Kidney (tissue), 14 donors: ENCODE measurements around the gene CALHM1. TPM values are rescaled to one million over a fixed set of nuclear protein-coding genes. Genes with fewer than 3 reads are reported as not detected.
"Not testable (repeated sequence)": the region's sequence is repeated elsewhere in the genome, so short reads cannot be mapped to it uniquely, and the experiment has no call there.

Source experiments
- DNase-seq, 5 donors: peaks; one replicate each; pipeline ENCODE4 v3.0.0-alpha.2; 2013 to 2020
- FAIRE-seq: peaks from 2 replicates; lab custom pipeline; 2012; peaks lifted over from hg19 to GRCh38; lab: Jason Lieb, UNC
- H3K27ac ChIP-seq, 2 donors: one replicate each; pipeline ENCODE4 v1.7.0; 2013; ENCODE audit warnings: low read depth in 2 of 2, low read length in 2 of 2, inconsistent platforms in 1 of 2
- H3K27me3 ChIP-seq: one replicate; pipeline ENCODE4 v1.7.1; 2013; ENCODE audit warnings: low read length, inconsistent platforms; ENCODE audit not compliant: control insufficient read depth, insufficient read depth
- H3K36me3 ChIP-seq, 3 donors: one replicate each; pipeline versions ENCODE4 v1.7.0 to v1.7.1; 2013; ENCODE audit warnings: low read length in 3 of 3, control low read depth in 1 of 3, inconsistent platforms in 1 of 3; ENCODE audit not compliant: insufficient read depth in 3 of 3, control insufficient read depth in 2 of 3
- H3K4me1 ChIP-seq, 3 donors: one replicate each; pipeline versions ENCODE4 v1.7.0 to v1.7.1; 2013; ENCODE audit warnings: low read length in 3 of 3, inconsistent platforms in 1 of 3, low read depth in 1 of 3; ENCODE audit not compliant: control insufficient read depth in 2 of 3, insufficient read depth in 2 of 3
- H3K4me3 ChIP-seq, 3 donors: one replicate each; pipeline versions ENCODE4 v1.7.0 to v1.8.1; 2013; ENCODE audit warnings: low read length in 3 of 3, control low read depth in 1 of 3, inconsistent platforms in 1 of 3
- H3K9ac ChIP-seq, 3 donors: one replicate each; pipeline versions ENCODE4 v1.7.0 to v1.7.1; 2013; ENCODE audit warnings: low read length in 3 of 3, control low read depth in 1 of 3, inconsistent platforms in 1 of 3
- H3K9me3 ChIP-seq, 3 donors: one replicate each; pipeline versions ENCODE4 v1.7.0 to v1.7.1; 2013; ENCODE audit warnings: low read length in 3 of 3, control low read depth in 1 of 3, inconsistent platforms in 1 of 3; ENCODE audit not compliant: control insufficient read depth in 2 of 3, insufficient read depth in 1 of 3
- intact Hi-C: fragments of 100-400 bp; cut with DNase I; formaldehyde crosslinking; loops from one replicate; pipeline ENCODE4 v1.11.1; 2022
- polyA plus RNA-seq: library from polyadenylated mRNA; stranded (reverse); fragments of 350-450 nt; fragmentation: Illumina TruSeq; extraction: RNeasy Lipid Tissue Mini Kit (QIAGEN cat#74804); gene quantifications from one replicate; pipeline ENCODE4 v1.2.3, GENCODE V29; 2014; ENCODE audit warnings: low read depth, low replicate concordance; ENCODE audit not compliant: insufficient read depth
- total RNA-seq: library from RNA; stranded (reverse); fragmentation: NEBNext Ultra II Directional; extraction: Animal tissue kit (Norgen Biotek cat#: 25700); gene quantifications from one replicate; pipeline ENCODE4 v1.2.1, GENCODE V29; 2021
- TF ChIP-seq, protein P1 (sequence below): IDR thresholded peaks from 3 replicates; pipeline ENCODE4 v1.5.1; 2012; ENCODE audit warnings: mild to moderate bottlenecking, moderate library complexity, borderline replicate concordance; ENCODE audit not compliant: insufficient read depth; ENCODE audit errors: extremely low read depth
- donor health status: control.
- donor health status: control.
- donor health status: control.
- donor health status: control.
- donor health status: control.
- donor health status: DM: yes; HTN: yes; CAD: no.
- donor health status: Normal renal cell carcinoma (clear cell type).

Gene CALHM1
- total and polyA plus RNA-seq, 2 donors from 2014 or later: not detected

DNA sequence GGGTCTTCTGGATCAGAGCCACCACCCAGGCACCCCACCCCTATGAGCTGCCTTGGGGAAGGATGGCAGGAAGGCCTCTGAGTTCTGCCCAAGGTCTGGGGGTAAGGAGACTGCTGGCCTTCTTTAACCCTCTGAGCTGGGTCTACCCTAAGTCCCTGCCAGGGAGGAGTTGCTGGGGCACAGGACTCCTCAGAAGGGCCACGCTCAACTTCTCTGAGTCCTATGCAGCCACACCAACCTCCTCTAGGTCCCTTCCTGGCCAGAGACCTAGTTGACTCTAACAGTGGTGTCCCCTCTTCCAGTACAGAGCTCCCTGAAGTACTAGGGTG, 32.2 kb upstream of the CALHM1 start:
- H3K9ac ChIP-seq: no peak overlapping the region
- DNase-seq (no peak), FAIRE-seq (no peak)
- TF ChIP-seq, protein P1, sequence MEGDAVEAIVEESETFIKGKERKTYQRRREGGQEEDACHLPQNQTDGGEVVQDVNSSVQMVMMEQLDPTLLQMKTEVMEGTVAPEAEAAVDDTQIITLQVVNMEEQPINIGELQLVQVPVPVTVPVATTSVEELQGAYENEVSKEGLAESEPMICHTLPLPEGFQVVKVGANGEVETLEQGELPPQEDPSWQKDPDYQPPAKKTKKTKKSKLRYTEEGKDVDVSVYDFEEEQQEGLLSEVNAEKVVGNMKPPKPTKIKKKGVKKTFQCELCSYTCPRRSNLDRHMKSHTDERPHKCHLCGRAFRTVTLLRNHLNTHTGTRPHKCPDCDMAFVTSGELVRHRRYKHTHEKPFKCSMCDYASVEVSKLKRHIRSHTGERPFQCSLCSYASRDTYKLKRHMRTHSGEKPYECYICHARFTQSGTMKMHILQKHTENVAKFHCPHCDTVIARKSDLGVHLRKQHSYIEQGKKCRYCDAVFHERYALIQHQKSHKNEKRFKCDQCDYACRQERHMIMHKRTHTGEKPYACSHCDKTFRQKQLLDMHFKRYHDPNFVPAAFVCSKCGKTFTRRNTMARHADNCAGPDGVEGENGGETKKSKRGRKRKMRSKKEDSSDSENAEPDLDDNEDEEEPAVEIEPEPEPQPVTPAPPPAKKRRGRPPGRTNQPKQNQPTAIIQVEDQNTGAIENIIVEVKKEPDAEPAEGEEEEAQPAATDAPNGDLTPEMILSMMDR: no peak
- H3K36me3 ChIP-seq: no peaks in the 10 kb centered on the region
- no peak overlapping the region for H3K4me3 ChIP-seq
- no peaks in the 10 kb centered on the region for H3K9me3 ChIP-seq
- H3K27me3 ChIP-seq: peaks cover 2% of the 10 kb centered on the region
- no peak overlapping the region for H3K27ac ChIP-seq
- intact Hi-C loops: no loop called here
- peaks cover 0 to 4% (median 2%) of the 10 kb centered on the region in 3 donors for H3K4me1 ChIP-seq

DNA sequence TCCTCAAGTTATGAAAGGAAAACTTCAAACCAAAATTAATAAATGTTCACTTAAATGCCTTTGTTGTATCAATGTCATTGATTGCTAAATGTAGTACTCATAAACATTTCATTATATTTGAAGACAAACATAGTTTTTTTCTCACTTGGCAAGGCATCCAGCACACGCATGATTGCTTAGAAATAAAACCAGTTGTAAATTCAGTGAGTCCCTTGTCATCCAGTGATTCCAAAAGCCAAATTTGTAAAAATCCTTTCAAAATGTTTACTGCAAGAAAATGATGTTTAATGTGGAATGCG, 28.7 kb upstream of the CALHM1 start:
- TF ChIP-seq, protein P1: no peak
- H3K27ac ChIP-seq: no peak overlapping the region
- H3K9ac ChIP-seq: no peak overlapping the region
- intact Hi-C loops: loop anchor here (5.0 kb wide), 1 partner anchor 70 kb away; no protein-coding TSS in a partner anchor
- H3K4me3 ChIP-seq: no peak overlapping the region
- H3K27me3 ChIP-seq: no peaks in the 10 kb centered on the region
- peaks cover 0 to 2% (median 0%) of the 10 kb centered on the region in 3 donors for H3K4me1 ChIP-seq
- no peaks in the 10 kb centered on the region for H3K9me3 ChIP-seq
- H3K36me3 ChIP-seq: no peaks in the 10 kb centered on the region
- DNase-seq: no peak
- no peak for FAIRE-seq

GRCh38 chr10:103486635-103487409, 28.1 kb upstream of the CALHM1 start:
- H3K4me3 ChIP-seq, H3K27me3 ChIP-seq, FAIRE-seq, H3K27ac ChIP-seq, DNase-seq, H3K4me1 ChIP-seq, H3K9ac ChIP-seq, H3K36me3 ChIP-seq, H3K9me3 ChIP-seq: not testable (repeated sequence)
- intact Hi-C loops: loop anchor here (5.0 kb wide), 1 partner anchor 70 kb away; no protein-coding TSS in a partner anchor

DNA sequence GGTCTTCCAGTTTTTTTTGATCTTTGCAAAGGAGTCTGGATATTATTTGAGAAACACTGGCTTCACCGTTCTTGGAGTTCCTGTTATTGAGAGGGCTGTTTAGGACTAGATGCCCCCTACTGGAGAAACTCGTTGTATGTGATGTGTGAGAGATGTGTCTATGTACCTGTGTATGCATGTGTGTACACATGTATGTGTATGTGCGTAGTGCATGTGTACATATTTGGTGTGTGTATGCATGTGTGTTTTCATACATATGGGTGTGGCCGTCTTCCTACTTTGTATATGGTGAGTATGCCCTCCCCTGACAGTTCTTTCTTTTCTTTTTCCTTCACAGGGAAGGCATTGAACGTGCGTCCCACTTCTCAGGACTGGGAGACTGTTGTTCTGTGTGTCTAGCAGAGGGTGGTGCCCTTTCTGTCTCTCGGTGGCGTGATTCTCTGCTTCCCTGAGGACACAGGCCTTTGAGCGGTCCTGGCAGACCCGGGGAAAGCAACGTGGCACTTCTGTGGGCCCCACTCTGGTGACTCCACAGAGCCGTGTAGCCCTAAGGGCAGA, 23.4 kb upstream of the CALHM1 start:
- TF ChIP-seq, protein P1: peak; percentile 27
- DNase-seq (peak in 2 of 5 donors; percentile 64 to 69), FAIRE-seq (peak; percentile 33)
- H3K27me3 ChIP-seq: no peaks in the 10 kb centered on the region
- intact Hi-C loops: no loop called here
- no peak overlapping the region for H3K27ac ChIP-seq
- no peaks in the 10 kb centered on the region for H3K9me3 ChIP-seq
- no peak overlapping the region for H3K9ac ChIP-seq
- H3K4me3 ChIP-seq: no peak overlapping the region
- no peaks in the 10 kb centered on the region for H3K36me3 ChIP-seq
- H3K4me1 ChIP-seq: no peaks in the 10 kb centered on the region
